NCI-H82 (cell line): ENCODE results near the gene SLC24A3.
"Not testable (repeated sequence)": the region's sequence is repeated elsewhere in the genome, so short reads cannot be mapped to it uniquely, and the experiment has no call there.

Experiments
- DNase-seq: peaks from one replicate; lab custom pipeline; 2025; lab: John Stamatoyannopoulos, UW

Gene SLC24A3

GRCh38 chr20:19745584-19745983 is 533.1 kb downstream of the SLC24A3 start:
- DNase-seq, result no peak

DNA sequence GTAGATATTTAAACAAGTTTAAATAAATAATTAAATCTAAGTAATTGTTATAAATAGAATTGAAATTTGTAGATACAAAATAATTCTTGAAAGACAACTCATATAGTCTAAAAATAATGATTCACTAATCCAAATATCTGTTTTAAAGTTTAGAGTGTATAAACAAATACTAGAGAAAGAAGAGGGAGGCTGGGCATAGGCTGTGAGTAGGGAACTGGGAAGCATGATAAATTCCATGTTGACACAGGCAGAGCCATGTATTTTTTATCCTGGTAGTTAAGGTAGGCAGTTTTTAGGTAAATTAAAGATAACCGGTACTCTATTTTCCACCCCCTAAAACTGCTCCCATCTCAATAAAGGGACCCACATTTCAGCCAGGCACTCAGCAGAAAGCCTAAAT is 534.0 kb downstream of the SLC24A3 start:
- DNase-seq, result no peak

DNA sequence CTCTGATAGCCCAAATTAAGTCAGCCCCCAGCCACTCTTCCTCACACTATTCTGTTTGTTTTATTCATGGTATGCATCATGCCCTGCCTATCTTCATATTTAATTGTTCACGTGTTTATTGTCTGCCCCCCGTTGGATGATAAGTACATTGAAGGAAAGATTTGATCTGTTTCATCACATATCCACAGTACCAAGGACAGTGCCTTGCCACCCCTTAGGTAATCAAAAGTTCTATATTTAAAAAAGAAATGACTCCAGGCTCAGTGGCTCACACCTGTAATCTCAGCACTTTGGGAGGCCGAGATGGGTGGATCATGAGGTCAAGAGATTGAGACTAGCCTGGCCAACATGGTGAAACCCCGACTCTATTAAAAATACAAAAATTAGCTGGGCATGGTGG is 535.5 kb downstream of the SLC24A3 start:
- no peak for DNase-seq

DNA sequence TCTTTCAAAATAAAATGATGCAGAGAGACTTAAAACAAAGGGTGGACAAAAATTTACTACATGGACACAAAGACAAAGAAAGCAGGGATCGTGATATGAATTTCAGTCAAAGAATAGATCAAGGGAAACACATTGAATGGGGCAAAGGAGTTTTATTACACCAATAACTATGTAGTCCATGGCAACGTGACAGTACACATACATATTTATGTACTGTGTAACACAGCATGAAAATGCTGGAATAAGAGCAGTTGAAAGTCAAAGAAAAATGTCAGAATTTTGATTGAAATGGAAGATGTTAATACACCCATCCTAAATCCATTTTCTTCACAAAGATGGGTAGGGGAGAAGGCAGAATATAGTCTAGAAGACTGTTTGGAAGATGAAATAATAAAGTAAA is 536.2 kb downstream of the SLC24A3 start:
- no peak for DNase-seq

- no peak for DNase-seq
Observed at GRCh38 chr20:19749618-19750071, 537.2 kb downstream of the SLC24A3 start.

GRCh38 chr20:19750101-19750606 is 537.7 kb downstream of the SLC24A3 start:
- DNase-seq, result no peak

- DNase-seq, result no peak
Observed at GRCh38 chr20:19750907-19751636, 538.6 kb downstream of the SLC24A3 start.

GRCh38 chr20:19754201-19754600 is 541.8 kb downstream of the SLC24A3 start:
- not testable (repeated sequence) for DNase-seq

GRCh38 chr20:19756761-19757486 is 544.5 kb downstream of the SLC24A3 start:
- no peak for DNase-seq

- DNase-seq, result peak; percentile 97
Observed at GRCh38 chr20:19757487-19758132, 545.2 kb downstream of the SLC24A3 start.

DNA sequence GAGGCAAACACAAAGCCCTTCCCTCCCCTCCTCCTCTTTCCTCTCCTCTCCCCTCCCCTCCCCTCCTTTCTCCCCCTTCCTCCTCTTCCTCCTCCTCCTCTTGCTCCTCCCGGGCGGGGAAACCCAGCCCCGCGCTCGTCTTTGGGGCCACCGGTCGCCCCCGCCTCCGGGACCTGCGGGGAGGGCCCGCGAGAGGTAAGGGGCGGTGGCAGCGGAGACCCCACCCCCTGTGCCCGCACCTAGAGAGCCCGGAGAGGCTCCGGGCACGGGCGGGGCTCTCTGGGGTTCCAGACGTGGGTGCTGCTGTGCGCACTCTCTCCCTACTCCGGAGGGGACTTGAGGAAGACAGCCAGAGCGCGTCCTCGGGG is 545.7 kb downstream of the SLC24A3 start, which contains the start of gene RIN2:
RIN2 (plus strand) TSS at position 126 of the 368 bp plus-strand sequence. CDS start 131,344 bp downstream, outside the sequence.
- DNase-seq, result peak; percentile 91

GRCh38 chr20:19758501-19759331 is 546.3 kb downstream of the SLC24A3 start:
- peak; percentile 90 for DNase-seq

GRCh38 chr20:19760371-19760721 is 547.9 kb downstream of the SLC24A3 start:
- DNase-seq, result no peak

- DNase-seq, result no peak
Observed at GRCh38 chr20:19761326-19761725, 548.9 kb downstream of the SLC24A3 start.

DNA sequence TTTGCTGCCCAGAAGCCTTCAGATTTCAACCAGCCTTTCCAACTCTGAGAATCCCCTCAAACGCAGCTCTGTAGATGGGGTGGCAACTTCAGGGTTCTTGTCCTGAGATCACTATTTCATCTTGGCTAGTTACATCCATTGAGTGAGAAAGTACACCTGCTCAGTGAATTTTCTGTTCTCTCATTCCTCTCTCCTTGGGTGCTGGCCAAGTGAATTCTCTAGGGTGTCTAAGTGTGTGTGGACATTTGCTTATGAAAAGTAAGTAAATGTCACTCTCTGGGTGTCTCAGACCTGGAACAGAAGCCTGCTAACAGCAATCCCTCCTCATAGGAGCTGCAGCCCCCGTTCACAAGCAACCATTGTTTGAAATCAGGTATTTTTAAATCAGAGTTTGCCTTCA is 549.4 kb downstream of the SLC24A3 start:
- DNase-seq, result no peak

DNA sequence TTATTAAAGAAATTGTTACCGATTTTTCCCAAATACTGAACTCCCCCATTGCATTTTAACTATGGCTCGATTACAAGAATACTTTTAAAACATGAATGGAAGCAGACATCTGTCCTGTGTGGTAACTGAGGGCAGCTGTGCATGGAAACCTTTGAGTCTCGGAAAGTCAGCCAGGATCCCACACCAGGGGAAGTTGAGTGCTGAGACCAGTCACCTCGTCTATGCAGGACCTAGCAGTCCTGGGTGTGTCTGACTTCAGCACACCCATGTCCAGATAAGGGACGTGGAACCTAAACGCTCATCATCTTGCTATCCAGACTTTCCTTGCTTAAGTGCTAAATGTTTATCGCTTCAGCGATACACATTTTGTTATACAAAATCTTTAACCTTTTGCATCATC is 551.8 kb downstream of the SLC24A3 start:
- peak; percentile 13 for DNase-seq

DNA sequence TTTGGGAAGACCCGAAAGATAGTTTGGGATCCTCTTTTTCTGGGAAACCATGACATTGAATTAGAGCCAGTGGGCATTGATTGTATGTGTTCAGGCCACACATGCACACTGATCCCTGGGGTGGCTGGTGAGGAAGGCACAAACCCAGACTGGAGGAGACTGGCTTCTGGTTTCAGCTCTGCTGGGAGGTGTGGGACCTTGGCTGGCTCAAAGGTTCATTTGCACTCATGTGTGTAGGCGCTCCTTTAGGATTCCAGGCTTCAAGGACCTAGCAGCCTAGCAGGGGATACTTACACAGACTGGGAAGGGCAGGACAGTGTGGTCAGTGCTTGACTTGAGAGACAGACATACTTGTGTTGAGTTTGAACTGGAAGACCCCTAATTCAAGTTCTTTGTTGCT is 552.8 kb downstream of the SLC24A3 start:
- DNase-seq, result peak; percentile 37

DNA sequence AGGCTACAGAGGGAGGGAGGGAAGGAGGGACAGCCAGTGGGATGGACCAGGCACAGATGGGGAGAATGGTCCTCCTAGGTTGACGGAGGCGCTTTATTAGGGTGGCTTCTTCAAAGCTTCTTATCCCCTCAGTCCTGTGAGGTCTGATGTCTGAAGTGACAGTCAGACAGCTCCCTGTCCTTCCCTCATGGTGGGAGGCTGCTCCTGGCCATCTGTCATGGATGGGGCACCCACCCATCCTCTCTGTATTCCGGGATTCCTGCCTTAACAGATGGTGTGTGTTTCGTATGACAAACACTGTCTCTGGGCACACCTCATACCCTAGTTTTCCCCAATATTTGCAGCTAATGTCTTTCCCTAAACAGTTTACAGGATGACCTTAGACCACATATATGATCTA is 553.5 kb downstream of the SLC24A3 start:
- DNase-seq, result peak; percentile 97

GRCh38 chr20:19767070-19767469 is 554.6 kb downstream of the SLC24A3 start:
- no peak for DNase-seq

GRCh38 chr20:19768325-19768842 is 555.9 kb downstream of the SLC24A3 start:
- no peak for DNase-seq

DNA sequence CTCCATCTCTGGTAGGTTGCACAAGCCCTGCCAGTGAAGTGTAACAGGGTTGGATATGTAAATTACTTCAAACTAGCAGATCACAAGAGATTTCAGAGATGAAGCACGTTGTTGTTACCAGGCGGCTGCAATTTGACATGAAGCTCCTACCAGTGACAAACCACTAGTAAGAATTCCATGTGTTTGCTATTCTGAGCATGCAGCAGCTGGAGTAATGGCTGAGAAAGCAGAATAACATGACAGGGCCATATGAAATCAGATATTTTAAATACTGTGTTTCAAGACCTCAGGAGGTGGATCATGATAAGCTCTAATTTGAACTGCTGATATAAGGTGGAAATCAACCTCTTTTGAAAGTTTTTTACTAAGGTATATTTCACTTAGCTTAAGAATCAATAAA is 557.1 kb downstream of the SLC24A3 start:
- no peak for DNase-seq

DNA sequence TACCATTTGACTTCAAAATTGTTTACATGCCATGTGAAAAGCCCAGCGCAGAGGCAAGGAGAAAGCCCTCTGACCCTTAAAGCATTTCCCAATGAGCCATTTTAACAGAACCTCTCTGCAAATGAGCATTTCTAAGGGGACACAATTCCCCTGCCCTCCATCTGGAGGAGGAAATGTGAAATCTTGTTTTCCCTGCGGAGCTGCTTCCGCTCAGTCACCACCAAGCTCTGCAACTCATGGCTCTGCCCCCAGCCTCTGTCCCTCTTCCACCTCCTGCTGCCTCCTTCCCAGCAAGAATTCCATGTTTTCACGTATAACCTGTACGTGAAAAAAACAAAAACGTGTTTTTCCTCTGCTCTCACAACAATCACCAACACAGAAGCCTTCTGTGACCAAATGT is 557.9 kb downstream of the SLC24A3 start:
- DNase-seq, result peak; percentile 63
